Measurements from ENCODE around the gene IGSF8.

IGSF8 gene

DNA sequence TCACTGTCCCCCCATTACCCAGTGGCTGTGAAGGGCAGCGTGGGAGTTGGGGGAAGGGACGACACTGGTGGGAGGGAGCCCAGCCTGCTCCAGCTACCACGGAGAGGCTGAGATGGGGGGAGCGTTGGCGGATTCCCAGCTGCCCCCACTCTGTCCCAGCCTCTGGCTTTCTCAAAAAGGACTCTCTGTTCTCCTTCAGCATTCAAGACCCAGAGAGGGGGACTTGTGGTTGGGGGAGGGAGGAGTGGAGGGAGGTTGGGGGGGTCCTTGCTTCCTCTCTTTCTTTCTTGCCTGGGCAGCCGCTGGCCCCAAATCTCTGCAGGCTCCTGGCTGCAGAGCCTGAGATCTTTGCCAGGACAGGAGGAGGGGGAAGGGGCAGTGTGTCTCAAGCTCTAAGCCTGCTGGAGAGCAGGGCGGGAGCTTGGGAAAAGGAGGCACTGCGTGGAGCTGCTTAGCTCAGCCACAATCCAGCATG, 19.3 kb upstream of the IGSF8 start:
- no peaks in the 10 kb centered on the region for H3K36me3 ChIP-seq (ENCODE audit: control insufficient read depth in 2 of 2, insufficient read depth in 1 of 2, low read length in 2 of 2)
- CTCF ChIA-PET, result interaction anchor here (0.6 to 3.6 kb wide), 6 partner anchors 10 to 173 kb away, joined by 3 to 14 read pairs (median 3); no protein-coding TSS in a partner anchor
- H3K27ac ChIP-seq (ENCODE audit: extremely low read depth, low read depth, low read length), result no peak overlapping the region
- no peaks in the 10 kb centered on the region for H3K4me1 ChIP-seq (ENCODE audit: control insufficient read depth, insufficient read depth, low read length)
- TF ChIP-seq ZBTB1 (tag by site-specific recombination; IDR thresholded peaks at IDR 0.05), result no peak
- TF ChIP-seq, protein P1, sequence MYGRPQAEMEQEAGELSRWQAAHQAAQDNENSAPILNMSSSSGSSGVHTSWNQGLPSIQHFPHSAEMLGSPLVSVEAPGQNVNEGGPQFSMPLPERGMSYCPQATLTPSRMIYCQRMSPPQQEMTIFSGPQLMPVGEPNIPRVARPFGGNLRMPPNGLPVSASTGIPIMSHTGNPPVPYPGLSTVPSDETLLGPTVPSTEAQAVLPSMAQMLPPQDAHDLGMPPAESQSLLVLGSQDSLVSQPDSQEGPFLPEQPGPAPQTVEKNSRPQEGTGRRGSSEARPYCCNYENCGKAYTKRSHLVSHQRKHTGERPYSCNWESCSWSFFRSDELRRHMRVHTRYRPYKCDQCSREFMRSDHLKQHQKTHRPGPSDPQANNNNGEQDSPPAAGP (tag by site-specific recombination; IDR thresholded peaks at IDR 0.05), result no peak
- no peak for TF ChIP-seq ZNF354C (tag by site-specific recombination; IDR thresholded peaks at IDR 0.05; ENCODE audit: borderline replicate concordance, low read depth)
- peak; percentile 79 for TF ChIP-seq ZFHX2 (tag by site-specific recombination; conservative IDR thresholded peaks at IDR 0.05)
- no peak for TF ChIP-seq ZSCAN18 (tag by site-specific recombination; IDR thresholded peaks at IDR 0.05)
- TF ChIP-seq EGR2 (tag by site-specific recombination; IDR thresholded peaks at IDR 0.05; ENCODE audit: low read depth), result peak; percentile 78
- TF ChIP-seq, protein P2, sequence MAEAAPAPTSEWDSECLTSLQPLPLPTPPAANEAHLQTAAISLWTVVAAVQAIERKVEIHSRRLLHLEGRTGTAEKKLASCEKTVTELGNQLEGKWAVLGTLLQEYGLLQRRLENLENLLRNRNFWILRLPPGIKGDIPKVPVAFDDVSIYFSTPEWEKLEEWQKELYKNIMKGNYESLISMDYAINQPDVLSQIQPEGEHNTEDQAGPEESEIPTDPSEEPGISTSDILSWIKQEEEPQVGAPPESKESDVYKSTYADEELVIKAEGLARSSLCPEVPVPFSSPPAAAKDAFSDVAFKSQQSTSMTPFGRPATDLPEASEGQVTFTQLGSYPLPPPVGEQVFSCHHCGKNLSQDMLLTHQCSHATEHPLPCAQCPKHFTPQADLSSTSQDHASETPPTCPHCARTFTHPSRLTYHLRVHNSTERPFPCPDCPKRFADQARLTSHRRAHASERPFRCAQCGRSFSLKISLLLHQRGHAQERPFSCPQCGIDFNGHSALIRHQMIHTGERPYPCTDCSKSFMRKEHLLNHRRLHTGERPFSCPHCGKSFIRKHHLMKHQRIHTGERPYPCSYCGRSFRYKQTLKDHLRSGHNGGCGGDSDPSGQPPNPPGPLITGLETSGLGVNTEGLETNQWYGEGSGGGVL (tag by site-specific recombination; IDR thresholded peaks at IDR 0.05), result peak; percentile 29; the same call in 1 of the 2 replicates
- no peak for TF ChIP-seq ZNF701 (tag by site-specific recombination; IDR thresholded peaks at IDR 0.05)
- POLR2A ChIA-PET, result interaction anchor here (0.6 kb wide), 1 partner anchor 12 kb away, joined by 4 read pairs; no protein-coding TSS in a partner anchor
- H3K4me3 ChIP-seq (ENCODE audit: low read depth, low read length), result no peak overlapping the region
- no peaks in the 10 kb centered on the region for H3K9me3 ChIP-seq (ENCODE audit: control insufficient read depth, insufficient read depth, low read depth, low read length)

GRCh38 chr1:160117300-160117699, 18.9 kb upstream of the IGSF8 start:
- POLR2A ChIA-PET, result interaction anchor here (0.6 kb wide), 1 partner anchor 12 kb away, joined by 4 read pairs; no protein-coding TSS in a partner anchor
- TF ChIP-seq ZNF138 (tag by site-specific recombination; IDR thresholded peaks at IDR 0.05; ENCODE audit: borderline replicate concordance), result no peak
- TF ChIP-seq KLF8 (tag by site-specific recombination; IDR thresholded peaks at IDR 0.05), result no peak
- TF ChIP-seq ZNF174 (tag by site-specific recombination; IDR thresholded peaks at IDR 0.05), result no peak
- TF ChIP-seq PRDM1 (tag by site-specific recombination; IDR thresholded peaks at IDR 0.05), result no peak
- no peak for TF ChIP-seq MZF1 (tag by site-specific recombination; IDR thresholded peaks at IDR 0.05; ENCODE audit: borderline replicate concordance)
- no peak for TF ChIP-seq RBAK (tag by site-specific recombination; IDR thresholded peaks at IDR 0.05)
- H3K9me3 ChIP-seq (ENCODE audit: control insufficient read depth, insufficient read depth, low read depth, low read length), result no peaks in the 10 kb centered on the region
- CTCF ChIA-PET, result interaction anchor here (1.4 to 3.6 kb wide), 3 partner anchors 11 to 174 kb away, joined by 3 to 14 read pairs (median 5); no protein-coding TSS in a partner anchor
- H3K27ac ChIP-seq (ENCODE audit: extremely low read depth, low read depth, low read length), result no peak overlapping the region
- no peak overlapping the region for H3K4me3 ChIP-seq (ENCODE audit: low read depth, low read length)
- no peaks in the 10 kb centered on the region for H3K4me1 ChIP-seq (ENCODE audit: control insufficient read depth, insufficient read depth, low read length)
- H3K36me3 ChIP-seq (ENCODE audit: control insufficient read depth in 2 of 2, insufficient read depth in 1 of 2, low read length in 2 of 2), result no peaks in the 10 kb centered on the region

DNA sequence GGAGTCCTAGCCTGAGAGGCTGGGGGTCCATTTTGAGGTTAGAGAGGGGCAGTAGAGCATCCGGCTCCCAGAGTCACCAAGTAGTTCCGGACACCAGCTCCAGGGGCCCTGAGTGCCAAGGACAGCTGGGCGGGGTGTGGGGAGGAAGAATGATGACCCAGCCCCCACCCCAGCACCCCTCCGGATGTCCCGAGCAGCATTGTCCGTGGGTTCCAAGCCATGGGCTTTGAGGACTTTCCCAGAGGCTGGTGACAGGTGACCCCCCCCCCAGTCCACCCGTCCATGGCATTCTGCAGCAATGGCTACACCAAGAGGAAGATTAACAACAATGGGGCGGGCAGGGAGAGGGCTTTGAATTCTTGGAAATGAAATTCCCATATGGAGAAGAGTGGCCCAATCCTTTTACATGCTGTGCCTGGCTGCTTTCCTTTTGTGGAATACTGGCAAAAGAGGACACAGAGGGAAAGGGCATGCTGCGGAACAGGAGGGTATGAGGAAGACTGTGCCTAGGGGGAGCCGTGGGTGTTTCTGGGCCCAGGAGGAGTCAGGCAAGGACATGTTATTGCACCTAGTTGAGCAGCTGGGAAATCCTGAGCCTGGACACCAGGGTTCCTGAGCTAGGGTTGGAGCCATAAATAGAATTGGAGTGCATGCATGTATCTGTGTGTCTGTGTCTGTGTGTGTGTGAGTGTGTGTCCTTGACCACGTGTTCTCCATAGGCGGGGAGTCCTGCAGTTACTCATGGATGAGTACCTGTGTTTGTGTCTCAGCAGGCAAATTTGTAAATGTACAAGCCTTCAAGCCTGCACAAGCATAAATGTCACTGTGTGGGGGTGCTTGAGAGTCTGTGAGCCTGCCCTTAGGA, 18.1 kb upstream of the IGSF8 start:
- Histone ChIP-seq H3K36me3 (ENCODE audit: control insufficient read depth in 2 of 2, insufficient read depth in 1 of 2, low read length in 2 of 2) (no peaks in the 10 kb centered on the region), H3K9me3 (ENCODE audit: control insufficient read depth, insufficient read depth, low read depth, low read length) (no peaks in the 10 kb centered on the region), H3K4me1 (ENCODE audit: control insufficient read depth, insufficient read depth, low read length) (no peaks in the 10 kb centered on the region), H3K27ac (ENCODE audit: extremely low read depth, low read depth, low read length) (no peak overlapping the region), H3K4me3 (ENCODE audit: low read depth, low read length) (no peak overlapping the region)
- ChIA-PET POLR2A (no interaction called here), CTCF (interaction anchor here (0.7 to 3.6 kb wide), 4 partner anchors 8 to 175 kb away, joined by 3 to 14 read pairs (median 4); no protein-coding TSS in a partner anchor)
- TF ChIP-seq PRDM6 (tag by site-specific recombination; IDR thresholded peaks at IDR 0.05) (no peak), ZNF311 (tag by site-specific recombination; IDR thresholded peaks at IDR 0.05; ENCODE audit: borderline replicate concordance) (no peak), ZBTB1 (tag by site-specific recombination; IDR thresholded peaks at IDR 0.05) (no peak), HOXA7 (CRISPR knock-in tag; IDR thresholded peaks at IDR 0.05; ENCODE audit: borderline replicate concordance) (no peak), ZBTB21 (tag by site-specific recombination; IDR thresholded peaks at IDR 0.05) (no peak), ZNF114 (tag by site-specific recombination; IDR thresholded peaks at IDR 0.05) (no peak), ZNF404 (tag by site-specific recombination; IDR thresholded peaks at IDR 0.05) (no peak)
